ENCODE data around the gene RAVER1.

RAVER1 gene

GRCh38 chr19:10290876-10291553, 42.3 kb downstream of the RAVER1 start (continued):
- TF ChIP-seq ZNF398 (tag by site-specific recombination; IDR thresholded peaks at IDR 0.05) (no peak), BCL11B (tag by site-specific recombination; IDR thresholded peaks at IDR 0.05; ENCODE audit: low read depth) (peak; percentile 13; the same call in 1 of the 2 replicates), GLIS1 (tag by site-specific recombination; IDR thresholded peaks at IDR 0.05) (peak; percentile 82), TRIM28 (IDR thresholded peaks at IDR 0.05; ENCODE audit: borderline replicate concordance, low read length) (no peak), ZBTB17 (tag by site-specific recombination; IDR thresholded peaks at IDR 0.05) (peak; percentile 32), GLIS2 (tag by site-specific recombination; IDR thresholded peaks at IDR 0.05) (peak; percentile 66), KLF16 (tag by site-specific recombination; IDR thresholded peaks at IDR 0.05) (peak; percentile 50; the same call in 1 of the 2 replicates), EGR2 (tag by site-specific recombination; IDR thresholded peaks at IDR 0.05; ENCODE audit: low read depth) (0 out of 2 replicates have a peak, but pooled peaks have one; percentile 8), ZNF530 (tag by site-specific recombination; IDR thresholded peaks at IDR 0.05; ENCODE audit: low read depth) (no peak), ZNF335 (tag by site-specific recombination; conservative IDR thresholded peaks at IDR 0.05) (peak; percentile 65), SP3 (tag by site-specific recombination; IDR thresholded peaks at IDR 0.05) (peak; percentile 87), PATZ1 (tag by site-specific recombination; IDR thresholded peaks at IDR 0.05) (peak; percentile 50), ZNF311 (tag by site-specific recombination; IDR thresholded peaks at IDR 0.05; ENCODE audit: borderline replicate concordance) (no peak), ZNF341 (tag by site-specific recombination; IDR thresholded peaks at IDR 0.05; ENCODE audit: low read depth) (peak; percentile 77; the same call in 1 of the 2 replicates), ZNF600 (tag by site-specific recombination; IDR thresholded peaks at IDR 0.05) (peak; percentile 58; the same call in 1 of the 2 replicates)
- TF ChIP-seq, protein P1, sequence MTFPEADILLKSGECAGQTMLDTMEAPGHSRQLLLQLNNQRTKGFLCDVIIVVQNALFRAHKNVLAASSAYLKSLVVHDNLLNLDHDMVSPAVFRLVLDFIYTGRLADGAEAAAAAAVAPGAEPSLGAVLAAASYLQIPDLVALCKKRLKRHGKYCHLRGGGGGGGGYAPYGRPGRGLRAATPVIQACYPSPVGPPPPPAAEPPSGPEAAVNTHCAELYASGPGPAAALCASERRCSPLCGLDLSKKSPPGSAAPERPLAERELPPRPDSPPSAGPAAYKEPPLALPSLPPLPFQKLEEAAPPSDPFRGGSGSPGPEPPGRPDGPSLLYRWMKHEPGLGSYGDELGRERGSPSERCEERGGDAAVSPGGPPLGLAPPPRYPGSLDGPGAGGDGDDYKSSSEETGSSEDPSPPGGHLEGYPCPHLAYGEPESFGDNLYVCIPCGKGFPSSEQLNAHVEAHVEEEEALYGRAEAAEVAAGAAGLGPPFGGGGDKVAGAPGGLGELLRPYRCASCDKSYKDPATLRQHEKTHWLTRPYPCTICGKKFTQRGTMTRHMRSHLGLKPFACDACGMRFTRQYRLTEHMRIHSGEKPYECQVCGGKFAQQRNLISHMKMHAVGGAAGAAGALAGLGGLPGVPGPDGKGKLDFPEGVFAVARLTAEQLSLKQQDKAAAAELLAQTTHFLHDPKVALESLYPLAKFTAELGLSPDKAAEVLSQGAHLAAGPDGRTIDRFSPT (tag by site-specific recombination; IDR thresholded peaks at IDR 0.05), result peak; percentile 58; the same call in 1 of the 2 replicates
- TF ChIP-seq, protein P2, sequence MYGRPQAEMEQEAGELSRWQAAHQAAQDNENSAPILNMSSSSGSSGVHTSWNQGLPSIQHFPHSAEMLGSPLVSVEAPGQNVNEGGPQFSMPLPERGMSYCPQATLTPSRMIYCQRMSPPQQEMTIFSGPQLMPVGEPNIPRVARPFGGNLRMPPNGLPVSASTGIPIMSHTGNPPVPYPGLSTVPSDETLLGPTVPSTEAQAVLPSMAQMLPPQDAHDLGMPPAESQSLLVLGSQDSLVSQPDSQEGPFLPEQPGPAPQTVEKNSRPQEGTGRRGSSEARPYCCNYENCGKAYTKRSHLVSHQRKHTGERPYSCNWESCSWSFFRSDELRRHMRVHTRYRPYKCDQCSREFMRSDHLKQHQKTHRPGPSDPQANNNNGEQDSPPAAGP (tag by site-specific recombination; IDR thresholded peaks at IDR 0.05), result peak; percentile 45; the same call in 1 of the 2 replicates
- TF ChIP-seq, protein P3, sequence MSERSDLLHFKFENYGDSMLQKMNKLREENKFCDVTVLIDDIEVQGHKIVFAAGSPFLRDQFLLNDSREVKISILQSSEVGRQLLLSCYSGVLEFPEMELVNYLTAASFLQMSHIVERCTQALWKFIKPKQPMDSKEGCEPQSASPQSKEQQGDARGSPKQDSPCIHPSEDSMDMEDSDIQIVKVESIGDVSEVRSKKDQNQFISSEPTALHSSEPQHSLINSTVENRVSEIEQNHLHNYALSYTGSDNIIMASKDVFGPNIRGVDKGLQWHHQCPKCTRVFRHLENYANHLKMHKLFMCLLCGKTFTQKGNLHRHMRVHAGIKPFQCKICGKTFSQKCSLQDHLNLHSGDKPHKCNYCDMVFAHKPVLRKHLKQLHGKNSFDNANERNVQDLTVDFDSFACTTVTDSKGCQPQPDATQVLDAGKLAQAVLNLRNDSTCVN (tag by site-specific recombination; optimal IDR thresholded peaks at IDR 0.05), result peak; percentile 89

Data from HEK293 (cell line).